ENCODE measurements around the gene VLDLR. TPM values are rescaled to one million over a fixed set of nuclear protein-coding genes. Genes with fewer than 3 reads are reported as not detected.

Gene VLDLR
- total RNA-seq, 4 donors from 2014 or later = 1.6 to 9.6 (median 3.2) TPM

- no peak overlapping the region for H3K4me3 ChIP-seq (ENCODE audit: low read depth, poor library complexity, severe bottlenecking)
- 23 to 25% methylated on average over 4 of the region's 4 CpGs for WGBS, 2 donors
- intact Hi-C loops (cut with DNase I; ENCODE audit: low total_unique reads) = no loop called here
- TF ChIP-seq CTCF (IDR thresholded peaks at IDR 0.05) = no peak
- TF ChIP-seq POLR2A (IDR thresholded peaks at IDR 0.05) = no peak
- DNase-seq (ENCODE audit: low spot score in 2 of 2) = no peak
These were observed 18.9 kb upstream of the VLDLR start for GRCh38 chr9:2602704-2603116.

GRCh38 chr9:2603621-2604020 is 18.0 kb upstream of the VLDLR start:
- TF ChIP-seq POLR2A (IDR thresholded peaks at IDR 0.05) (no peak), CTCF (IDR thresholded peaks at IDR 0.05) (no peak)
- WGBS, 2 donors = 79 to 88% methylated on average over 2 of the region's 2 CpGs
- intact Hi-C loops (cut with DNase I; ENCODE audit: low total_unique reads) = no loop called here
- no peak overlapping the region for H3K4me3 ChIP-seq (ENCODE audit: low read depth, poor library complexity, severe bottlenecking)
- DNase-seq (ENCODE audit: low spot score in 2 of 2) = no peak

- DNase-seq (ENCODE audit: low spot score in 2 of 2) = no peak
- intact Hi-C loops (cut with DNase I; ENCODE audit: low total_unique reads) = no loop called here
- TF ChIP-seq CTCF (IDR thresholded peaks at IDR 0.05) (no peak), POLR2A (IDR thresholded peaks at IDR 0.05) (no peak)
- 93 to 94% methylated on average over 3 of the region's 3 CpGs for WGBS, 2 donors
- H3K4me3 ChIP-seq (ENCODE audit: low read depth, poor library complexity, severe bottlenecking) = no peak overlapping the region
These were observed 16.3 kb upstream of the VLDLR start for GRCh38 chr9:2605246-2605645.

GRCh38 chr9:2608276-2608675 is 13.3 kb upstream of the VLDLR start:
- H3K4me3 ChIP-seq (ENCODE audit: low read depth, poor library complexity, severe bottlenecking) = no peak overlapping the region
- intact Hi-C loops (cut with DNase I; ENCODE audit: low total_unique reads) = no loop called here
- WGBS, 2 donors = 86 to 91% methylated on average over 2 of the region's 2 CpGs
- TF ChIP-seq CTCF (IDR thresholded peaks at IDR 0.05) (no peak), POLR2A (IDR thresholded peaks at IDR 0.05) (no peak)
- DNase-seq (ENCODE audit: low spot score in 2 of 2) = no peak

- DNase-seq (ENCODE audit: low spot score in 2 of 2) = no peak
- 81 to 83% methylated on average over 2 of the region's 2 CpGs for WGBS, 2 donors
- H3K4me3 ChIP-seq (ENCODE audit: low read depth, poor library complexity, severe bottlenecking) = no peak overlapping the region
- TF ChIP-seq POLR2A (IDR thresholded peaks at IDR 0.05) (no peak), CTCF (IDR thresholded peaks at IDR 0.05) (no peak)
- intact Hi-C loops (cut with DNase I; ENCODE audit: low total_unique reads) = no loop called here
These were observed 10.6 kb upstream of the VLDLR start for GRCh38 chr9:2610985-2611384.

- intact Hi-C loops (cut with DNase I; ENCODE audit: low total_unique reads) = no loop called here
These were observed 9.6 kb upstream of the VLDLR start for GRCh38 chr9:2611961-2612360.

More at GRCh38 chr9:2611961-2612360, 9.6 kb upstream of the VLDLR start:
- WGBS, 2 donors = 76 to 84% methylated on average over 2 of the region's 2 CpGs
- no peak for TF ChIP-seq CTCF (IDR thresholded peaks at IDR 0.05)
- no peak for TF ChIP-seq POLR2A (IDR thresholded peaks at IDR 0.05)
- DNase-seq (ENCODE audit: low spot score in 2 of 2) = no peak
- no peak overlapping the region for H3K4me3 ChIP-seq (ENCODE audit: low read depth, poor library complexity, severe bottlenecking)

Data from lower leg skin (tissue), 4 donors.